Measurements from ENCODE around the gene KANSL2.

KANSL2 gene

DNA sequence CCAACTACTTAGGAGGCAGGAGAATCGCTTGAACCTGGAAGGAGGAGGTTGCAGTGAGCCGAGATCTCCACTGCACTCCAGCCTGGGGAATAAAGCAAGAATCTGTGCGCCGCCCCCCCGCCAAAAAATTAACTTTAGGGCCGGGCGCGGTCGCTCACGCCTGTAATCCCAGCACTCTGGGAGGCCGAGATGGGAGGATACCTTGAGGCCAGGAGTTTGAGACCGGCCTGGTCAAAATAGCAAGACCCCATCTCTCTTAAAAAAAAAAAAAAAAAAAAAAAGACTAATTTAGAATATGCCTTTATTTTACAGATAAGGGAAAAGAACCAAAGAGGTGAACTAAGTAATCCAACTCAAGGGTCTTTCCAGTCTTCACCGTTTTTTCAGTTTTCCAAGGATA lies 1.2 kb downstream of the KANSL2 start:
- TF ChIP-seq EZH2phosphoT487 (conservative IDR thresholded peaks at IDR 0.05; ENCODE audit: low read length) = no peak
- TF ChIP-seq, protein P1, sequence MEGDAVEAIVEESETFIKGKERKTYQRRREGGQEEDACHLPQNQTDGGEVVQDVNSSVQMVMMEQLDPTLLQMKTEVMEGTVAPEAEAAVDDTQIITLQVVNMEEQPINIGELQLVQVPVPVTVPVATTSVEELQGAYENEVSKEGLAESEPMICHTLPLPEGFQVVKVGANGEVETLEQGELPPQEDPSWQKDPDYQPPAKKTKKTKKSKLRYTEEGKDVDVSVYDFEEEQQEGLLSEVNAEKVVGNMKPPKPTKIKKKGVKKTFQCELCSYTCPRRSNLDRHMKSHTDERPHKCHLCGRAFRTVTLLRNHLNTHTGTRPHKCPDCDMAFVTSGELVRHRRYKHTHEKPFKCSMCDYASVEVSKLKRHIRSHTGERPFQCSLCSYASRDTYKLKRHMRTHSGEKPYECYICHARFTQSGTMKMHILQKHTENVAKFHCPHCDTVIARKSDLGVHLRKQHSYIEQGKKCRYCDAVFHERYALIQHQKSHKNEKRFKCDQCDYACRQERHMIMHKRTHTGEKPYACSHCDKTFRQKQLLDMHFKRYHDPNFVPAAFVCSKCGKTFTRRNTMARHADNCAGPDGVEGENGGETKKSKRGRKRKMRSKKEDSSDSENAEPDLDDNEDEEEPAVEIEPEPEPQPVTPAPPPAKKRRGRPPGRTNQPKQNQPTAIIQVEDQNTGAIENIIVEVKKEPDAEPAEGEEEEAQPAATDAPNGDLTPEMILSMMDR (IDR thresholded peaks at IDR 0.05; ENCODE audit: insufficient read depth, low read length, poor library complexity, severe bottlenecking) = no peak
- Histone ChIP-seq H3K36me3 (ENCODE audit: low read length) (peaks cover 28% of the 10 kb centered on the region), H3K9me2 (replicated peaks; ENCODE audit: insufficient read depth, low read length) (no peaks in the 10 kb centered on the region), H3K4me2 (ENCODE audit: low read depth, low read length, poor library complexity, severe bottlenecking) (peak overlapping the region; percentile 84), H3K27ac (ENCODE audit: low read depth, low read length) (peak overlapping the region; percentile 63; the same call in 1 of the 2 replicates), H2AFZ (ENCODE audit: low read depth, low read length, severe bottlenecking) (no peak overlapping the region), H4K20me1 (ENCODE audit: low read depth, low read length) (peaks cover 10% of the 10 kb centered on the region; the same call in 1 of the 2 replicates), H3K79me2 (ENCODE audit: insufficient read depth, low read length) (peaks cover 61% of the 10 kb centered on the region), H3K9ac (ENCODE audit: low read length) (peak overlapping the region; percentile 91), H3F3A (ENCODE audit: insufficient read depth) (0 out of 2 replicates have a peak, but pooled peaks cover 4% of the 10 kb centered on the region), H3K27me3 (ENCODE audit: low read length) (no peaks in the 10 kb centered on the region), H3K4me3 (ENCODE audit: insufficient read depth, low read length, poor library complexity, severe bottlenecking) (peak overlapping the region; percentile 88), H3K9me3 (ENCODE audit: insufficient read depth, low read length) (no peaks in the 10 kb centered on the region)

DNA sequence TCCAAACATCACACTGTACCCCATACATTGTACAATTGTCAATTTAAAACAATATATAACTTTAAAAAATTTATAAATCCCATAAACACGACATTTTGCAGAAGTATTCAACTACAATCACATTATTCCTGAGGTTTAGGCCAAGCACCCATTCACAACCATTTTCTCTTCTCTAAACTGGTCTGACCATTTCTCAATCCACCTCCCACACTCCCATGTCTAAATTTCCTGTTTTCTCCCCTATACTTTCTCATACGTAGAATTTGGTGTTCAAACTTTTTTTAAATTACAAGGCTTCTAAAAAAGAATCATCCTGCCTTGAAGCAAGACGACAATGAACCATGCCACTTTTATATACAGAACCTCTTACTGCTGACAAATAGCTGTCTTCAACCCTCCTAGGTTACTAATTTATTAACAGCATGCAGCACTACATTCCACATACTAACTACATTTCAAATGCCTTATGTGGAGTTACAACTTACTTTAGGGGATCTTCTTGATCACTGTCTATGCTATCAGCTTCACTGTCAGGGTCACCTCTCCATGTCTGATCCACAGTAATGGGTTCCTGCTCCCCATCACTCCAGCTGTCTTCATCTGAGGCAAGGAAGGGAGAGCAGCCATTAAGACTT lies 3.4 kb downstream of the KANSL2 start:
- H3F3A ChIP-seq (ENCODE audit: insufficient read depth) = no peaks in the 10 kb centered on the region
- TF ChIP-seq, protein P1 (IDR thresholded peaks at IDR 0.05; ENCODE audit: insufficient read depth, low read length, poor library complexity, severe bottlenecking) = no peak
- TF ChIP-seq EZH2phosphoT487 (conservative IDR thresholded peaks at IDR 0.05; ENCODE audit: low read length) = no peak
- peak overlapping the region; percentile 84 for H3K4me2 ChIP-seq (ENCODE audit: low read depth, low read length, poor library complexity, severe bottlenecking)
- peaks cover 80% of the 10 kb centered on the region for H3K79me2 ChIP-seq (ENCODE audit: insufficient read depth, low read length)
- H3K9me2 ChIP-seq (replicated peaks; ENCODE audit: insufficient read depth, low read length) = no peaks in the 10 kb centered on the region
- peak overlapping the region; percentile 10; the same call in 1 of the 2 replicates for H3K9ac ChIP-seq (ENCODE audit: low read length)
- H3K27ac ChIP-seq (ENCODE audit: low read depth, low read length) = no peak overlapping the region
- no peaks in the 10 kb centered on the region for H3K27me3 ChIP-seq (ENCODE audit: low read length)
- H2AFZ ChIP-seq (ENCODE audit: low read depth, low read length, severe bottlenecking) = no peak overlapping the region
- H3K4me3 ChIP-seq (ENCODE audit: insufficient read depth, low read length, poor library complexity, severe bottlenecking) = peak overlapping the region; percentile 25
- no peaks in the 10 kb centered on the region for H3K9me3 ChIP-seq (ENCODE audit: insufficient read depth, low read length)
- peaks cover 17% of the 10 kb centered on the region for H4K20me1 ChIP-seq (ENCODE audit: low read depth, low read length)
- peaks cover 38% of the 10 kb centered on the region for H3K36me3 ChIP-seq (ENCODE audit: low read length)

DNA sequence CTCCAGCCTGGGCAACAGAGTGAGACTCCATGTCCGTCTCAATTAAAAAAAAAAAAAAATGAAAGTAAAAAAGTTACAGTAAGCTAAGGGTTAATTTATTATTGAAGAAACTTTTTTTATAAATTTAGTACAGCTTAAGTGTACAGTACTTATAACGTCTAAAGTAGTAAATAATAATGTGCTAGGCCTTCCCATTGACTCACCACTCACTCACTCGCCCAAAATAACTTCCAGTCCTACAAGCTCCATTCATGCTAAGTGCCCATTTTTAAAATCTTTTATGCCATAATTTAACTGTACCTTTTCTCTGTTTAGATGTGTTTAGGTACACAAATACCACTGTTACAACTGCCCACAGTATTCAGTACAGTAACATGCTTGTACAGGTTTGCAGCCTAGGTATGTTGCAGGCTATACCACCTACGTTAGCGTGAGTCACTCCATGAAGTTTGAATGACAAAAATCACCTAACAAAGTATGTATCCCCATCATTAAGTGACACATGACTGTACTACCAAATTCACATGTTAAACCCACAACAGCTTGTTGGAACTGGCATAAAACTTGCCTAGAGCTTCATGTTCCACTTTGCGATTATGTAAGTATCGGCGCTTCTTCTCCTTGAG lies 10.7 kb downstream of the KANSL2 start:
- Histone ChIP-seq H3K4me3 (ENCODE audit: insufficient read depth, low read length, poor library complexity, severe bottlenecking) (no peak overlapping the region), H4K20me1 (ENCODE audit: low read depth, low read length) (peaks cover 14% of the 10 kb centered on the region), H3K9me2 (replicated peaks; ENCODE audit: insufficient read depth, low read length) (no peaks in the 10 kb centered on the region), H3K9me3 (ENCODE audit: insufficient read depth, low read length) (no peaks in the 10 kb centered on the region), H3K27ac (ENCODE audit: low read depth, low read length) (no peak overlapping the region), H3K79me2 (ENCODE audit: insufficient read depth, low read length) (peaks cover 45% of the 10 kb centered on the region), H3F3A (ENCODE audit: insufficient read depth) (peaks cover 8% of the 10 kb centered on the region; the same call in 1 of the 2 replicates), H3K36me3 (ENCODE audit: low read length) (peaks cover 44% of the 10 kb centered on the region), H3K4me2 (ENCODE audit: low read depth, low read length, poor library complexity, severe bottlenecking) (no peak overlapping the region), H3K27me3 (ENCODE audit: low read length) (no peaks in the 10 kb centered on the region), H2AFZ (ENCODE audit: low read depth, low read length, severe bottlenecking) (no peak overlapping the region), H3K9ac (ENCODE audit: low read length) (no peak overlapping the region)
- TF ChIP-seq, protein P1 (IDR thresholded peaks at IDR 0.05; ENCODE audit: insufficient read depth, low read length, poor library complexity, severe bottlenecking) = no peak
- no peak for TF ChIP-seq EZH2phosphoT487 (conservative IDR thresholded peaks at IDR 0.05; ENCODE audit: low read length)
